ENCODE results near the gene DRAM2. TPM values are rescaled to one million over a fixed set of nuclear protein-coding genes. Genes with fewer than 3 reads are reported as not detected.

DRAM2 gene
- total RNA-seq, 1 experiment from 2014 or later = 15.7 TPM

DNA sequence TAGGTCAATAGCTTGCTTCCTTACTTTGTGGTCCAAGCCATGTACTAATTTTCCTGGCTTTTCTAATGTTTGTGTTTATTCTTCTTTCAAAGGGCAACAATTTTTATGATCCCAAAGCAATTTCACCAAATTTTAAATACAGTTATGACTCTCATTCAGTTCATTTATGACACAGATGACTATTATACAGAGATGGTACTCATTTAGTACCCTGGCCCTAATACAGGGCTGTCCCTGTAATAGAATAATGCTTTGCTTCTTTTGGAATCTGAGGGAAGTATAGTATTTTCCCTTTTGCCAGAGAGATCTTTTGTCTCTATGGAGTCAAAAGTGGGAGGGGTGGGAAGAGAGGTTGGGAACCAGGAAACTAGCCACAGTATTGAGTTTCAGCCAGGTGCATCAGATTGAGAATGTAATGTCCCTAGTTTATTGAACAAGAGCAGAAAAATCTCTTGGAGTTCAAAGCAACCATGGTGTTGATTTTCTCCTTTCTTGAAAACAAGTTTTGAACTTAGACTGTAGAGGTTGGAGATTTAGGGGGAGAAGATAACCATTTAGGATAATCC, 40.2 kb upstream of the DRAM2 start:
- in situ Hi-C loops (cut with HindIII; ENCODE audit: low pct_unique_long_range_greater_than_20kb, low sequenced_read_pairs) = no loop called here
- DNase-seq (ENCODE audit: low read depth, low spot score) (no peak), ATAC-seq (no peak)
- intact Hi-C loops (cut with micrococcal nuclease; ENCODE audit: unreplicated experiment) = no loop called here
- Histone ChIP-seq H3K4me1 (ENCODE audit: control insufficient read depth, insufficient read depth, low read length) (no peaks in the 10 kb centered on the region), H3K36me3 (ENCODE audit: control insufficient read depth, insufficient read depth, low read length) (peaks cover 3% of the 10 kb centered on the region; the same call in 1 of the 2 replicates), H3K27ac (ENCODE audit: low read length) (no peak overlapping the region), H3K9me3 (ENCODE audit: control insufficient read depth, insufficient read depth, low read depth, low read length) (no peaks in the 10 kb centered on the region), H3K27me3 (ENCODE audit: control insufficient read depth, insufficient read depth, low read length) (no peaks in the 10 kb centered on the region), H3K4me3 (ENCODE audit: low read depth in 2 of 2, low read length in 2 of 2) (no peak overlapping the region)
- POLR2A ChIA-PET = no interaction called here
- no TSS peak for BruUV-seq (replicated peaks)
- CTCF ChIA-PET = no interaction called here
- TF ChIP-seq SIN3A (IDR thresholded peaks at IDR 0.05; ENCODE audit: borderline replicate concordance, insufficient read depth, low read depth, low read length) (no peak), TCF7L2 (IDR thresholded peaks at IDR 0.05; ENCODE audit: low read depth, low read length) (no peak), POLR2AphosphoS5 (IDR thresholded peaks at IDR 0.05; ENCODE audit: low read depth, low read length) (no peak)
- TF ChIP-seq, protein P1, sequence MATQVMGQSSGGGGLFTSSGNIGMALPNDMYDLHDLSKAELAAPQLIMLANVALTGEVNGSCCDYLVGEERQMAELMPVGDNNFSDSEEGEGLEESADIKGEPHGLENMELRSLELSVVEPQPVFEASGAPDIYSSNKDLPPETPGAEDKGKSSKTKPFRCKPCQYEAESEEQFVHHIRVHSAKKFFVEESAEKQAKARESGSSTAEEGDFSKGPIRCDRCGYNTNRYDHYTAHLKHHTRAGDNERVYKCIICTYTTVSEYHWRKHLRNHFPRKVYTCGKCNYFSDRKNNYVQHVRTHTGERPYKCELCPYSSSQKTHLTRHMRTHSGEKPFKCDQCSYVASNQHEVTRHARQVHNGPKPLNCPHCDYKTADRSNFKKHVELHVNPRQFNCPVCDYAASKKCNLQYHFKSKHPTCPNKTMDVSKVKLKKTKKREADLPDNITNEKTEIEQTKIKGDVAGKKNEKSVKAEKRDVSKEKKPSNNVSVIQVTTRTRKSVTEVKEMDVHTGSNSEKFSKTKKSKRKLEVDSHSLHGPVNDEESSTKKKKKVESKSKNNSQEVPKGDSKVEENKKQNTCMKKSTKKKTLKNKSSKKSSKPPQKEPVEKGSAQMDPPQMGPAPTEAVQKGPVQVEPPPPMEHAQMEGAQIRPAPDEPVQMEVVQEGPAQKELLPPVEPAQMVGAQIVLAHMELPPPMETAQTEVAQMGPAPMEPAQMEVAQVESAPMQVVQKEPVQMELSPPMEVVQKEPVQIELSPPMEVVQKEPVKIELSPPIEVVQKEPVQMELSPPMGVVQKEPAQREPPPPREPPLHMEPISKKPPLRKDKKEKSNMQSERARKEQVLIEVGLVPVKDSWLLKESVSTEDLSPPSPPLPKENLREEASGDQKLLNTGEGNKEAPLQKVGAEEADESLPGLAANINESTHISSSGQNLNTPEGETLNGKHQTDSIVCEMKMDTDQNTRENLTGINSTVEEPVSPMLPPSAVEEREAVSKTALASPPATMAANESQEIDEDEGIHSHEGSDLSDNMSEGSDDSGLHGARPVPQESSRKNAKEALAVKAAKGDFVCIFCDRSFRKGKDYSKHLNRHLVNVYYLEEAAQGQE (IDR thresholded peaks at IDR 0.05; ENCODE audit: insufficient read depth in 1 of 2, low read depth in 2 of 2, low read length in 1 of 2) = no peak
- TF ChIP-seq, protein P2, sequence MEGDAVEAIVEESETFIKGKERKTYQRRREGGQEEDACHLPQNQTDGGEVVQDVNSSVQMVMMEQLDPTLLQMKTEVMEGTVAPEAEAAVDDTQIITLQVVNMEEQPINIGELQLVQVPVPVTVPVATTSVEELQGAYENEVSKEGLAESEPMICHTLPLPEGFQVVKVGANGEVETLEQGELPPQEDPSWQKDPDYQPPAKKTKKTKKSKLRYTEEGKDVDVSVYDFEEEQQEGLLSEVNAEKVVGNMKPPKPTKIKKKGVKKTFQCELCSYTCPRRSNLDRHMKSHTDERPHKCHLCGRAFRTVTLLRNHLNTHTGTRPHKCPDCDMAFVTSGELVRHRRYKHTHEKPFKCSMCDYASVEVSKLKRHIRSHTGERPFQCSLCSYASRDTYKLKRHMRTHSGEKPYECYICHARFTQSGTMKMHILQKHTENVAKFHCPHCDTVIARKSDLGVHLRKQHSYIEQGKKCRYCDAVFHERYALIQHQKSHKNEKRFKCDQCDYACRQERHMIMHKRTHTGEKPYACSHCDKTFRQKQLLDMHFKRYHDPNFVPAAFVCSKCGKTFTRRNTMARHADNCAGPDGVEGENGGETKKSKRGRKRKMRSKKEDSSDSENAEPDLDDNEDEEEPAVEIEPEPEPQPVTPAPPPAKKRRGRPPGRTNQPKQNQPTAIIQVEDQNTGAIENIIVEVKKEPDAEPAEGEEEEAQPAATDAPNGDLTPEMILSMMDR (IDR thresholded peaks at IDR 0.05) = no peak

DNA sequence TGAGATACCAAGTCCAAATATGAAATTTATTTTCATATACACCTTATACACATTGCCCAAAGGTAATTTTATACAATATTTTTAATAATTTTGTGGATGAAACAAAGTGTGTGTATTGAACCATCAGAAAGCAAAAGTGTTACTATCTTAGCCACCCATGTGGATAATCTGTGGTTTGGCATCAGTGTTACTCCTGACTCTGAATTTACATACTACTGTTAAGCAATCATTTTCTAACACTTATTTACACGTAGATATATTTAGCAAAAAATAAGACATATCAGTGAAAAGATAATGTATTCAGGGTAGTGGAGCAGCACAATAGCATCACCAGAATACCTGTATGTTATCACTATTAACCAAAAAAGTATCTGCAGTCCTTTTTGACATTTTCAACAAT, 36.8 kb upstream of the DRAM2 start:
- Histone ChIP-seq H3K36me3 (ENCODE audit: control insufficient read depth, insufficient read depth, low read length) (peaks cover 3% of the 10 kb centered on the region; the same call in 1 of the 2 replicates), H3K4me1 (ENCODE audit: control insufficient read depth, insufficient read depth, low read length) (no peaks in the 10 kb centered on the region), H3K9me3 (ENCODE audit: control insufficient read depth, insufficient read depth, low read depth, low read length) (no peaks in the 10 kb centered on the region), H3K27me3 (ENCODE audit: control insufficient read depth, insufficient read depth, low read length) (no peaks in the 10 kb centered on the region), H3K4me3 (ENCODE audit: low read depth in 2 of 2, low read length in 2 of 2) (no peak overlapping the region), H3K27ac (ENCODE audit: low read length) (no peak overlapping the region)
- DNase-seq (ENCODE audit: low read depth, low spot score) (no peak), ATAC-seq (no peak)
- ChIA-PET POLR2A (no interaction called here), CTCF (no interaction called here)
- intact Hi-C loops (cut with micrococcal nuclease; ENCODE audit: unreplicated experiment) (no loop called here), in situ Hi-C loops (cut with HindIII; ENCODE audit: low pct_unique_long_range_greater_than_20kb, low sequenced_read_pairs) (no loop called here)
- no TSS peak for BruUV-seq (replicated peaks)
- no peak for TF ChIP-seq POLR2AphosphoS5 (IDR thresholded peaks at IDR 0.05; ENCODE audit: low read depth, low read length)
- TF ChIP-seq TCF7L2 (IDR thresholded peaks at IDR 0.05; ENCODE audit: low read depth, low read length) = no peak
- TF ChIP-seq, protein P1 (IDR thresholded peaks at IDR 0.05; ENCODE audit: insufficient read depth in 1 of 2, low read depth in 2 of 2, low read length in 1 of 2) = no peak
- TF ChIP-seq SIN3A (IDR thresholded peaks at IDR 0.05; ENCODE audit: borderline replicate concordance, insufficient read depth, low read depth, low read length) = no peak
- TF ChIP-seq, protein P2 (IDR thresholded peaks at IDR 0.05) = no peak

Measured in Panc1 (cell line).